ENCODE data around the gene DCLK2.

Gene DCLK2

GRCh38 chr4:150240011-150240410 is 161.8 kb downstream of the DCLK2 start:
- no peaks in the 10 kb centered on the region for H4K20me1 ChIP-seq (ENCODE audit: insufficient read depth, low read length)
- H3F3A ChIP-seq (ENCODE audit: insufficient read depth, low read length) = no peaks in the 10 kb centered on the region
- TF ChIP-seq EZH2 (IDR thresholded peaks at IDR 0.05; ENCODE audit: borderline replicate concordance, low read length) (no peak), CTCF (IDR thresholded peaks at IDR 0.05; ENCODE audit: low read length) (no peak)
- no peaks in the 10 kb centered on the region for H3K9me3 ChIP-seq (ENCODE audit: low read length)
- no peaks in the 10 kb centered on the region for H3K9me2 ChIP-seq (ENCODE audit: low read depth, low read length)
- H2AFZ ChIP-seq (ENCODE audit: low read length) = no peak overlapping the region
- H3K4me2 ChIP-seq (ENCODE audit: low read length) = no peak overlapping the region
- H3K9ac ChIP-seq (ENCODE audit: low read length) = no peak overlapping the region
- no peak overlapping the region for H3K27ac ChIP-seq (ENCODE audit: low read depth, low read length, poor library complexity, severe bottlenecking)
- no peaks in the 10 kb centered on the region for H3K36me3 ChIP-seq (ENCODE audit: insufficient read depth, low read length)
- H3K4me1 ChIP-seq (ENCODE audit: insufficient read depth, low read length, severe bottlenecking) = no peaks in the 10 kb centered on the region
- peaks cover 3% of the 10 kb centered on the region; the same call in 1 of the 2 replicates for H3K27me3 ChIP-seq (ENCODE audit: insufficient read depth, low read length)
- H3K79me2 ChIP-seq (ENCODE audit: insufficient read depth, low read length) = no peaks in the 10 kb centered on the region
- H3K4me3 ChIP-seq (ENCODE audit: low read depth, low read length, poor library complexity, severe bottlenecking) = no peak overlapping the region

GRCh38 chr4:150242820-150243458 is 164.7 kb downstream of the DCLK2 start:
- Histone ChIP-seq H2AFZ (ENCODE audit: low read length) (no peak overlapping the region), H4K20me1 (ENCODE audit: insufficient read depth, low read length) (no peaks in the 10 kb centered on the region), H3K9me2 (ENCODE audit: low read depth, low read length) (no peaks in the 10 kb centered on the region), H3K4me2 (ENCODE audit: low read length) (no peak overlapping the region), H3K27me3 (ENCODE audit: insufficient read depth, low read length) (peaks cover 3% of the 10 kb centered on the region; the same call in 1 of the 2 replicates), H3K9ac (ENCODE audit: low read length) (no peak overlapping the region), H3K4me3 (ENCODE audit: low read depth, low read length, poor library complexity, severe bottlenecking) (no peak overlapping the region), H3K4me1 (ENCODE audit: insufficient read depth, low read length, severe bottlenecking) (no peaks in the 10 kb centered on the region), H3K36me3 (ENCODE audit: insufficient read depth, low read length) (no peaks in the 10 kb centered on the region), H3K79me2 (ENCODE audit: insufficient read depth, low read length) (no peaks in the 10 kb centered on the region), H3K9me3 (ENCODE audit: low read length) (no peaks in the 10 kb centered on the region), H3K27ac (ENCODE audit: low read depth, low read length, poor library complexity, severe bottlenecking) (no peak overlapping the region), H3F3A (ENCODE audit: insufficient read depth, low read length) (no peaks in the 10 kb centered on the region)
- TF ChIP-seq CTCF (IDR thresholded peaks at IDR 0.05; ENCODE audit: low read length) = peak; percentile 88
- TF ChIP-seq EZH2 (IDR thresholded peaks at IDR 0.05; ENCODE audit: borderline replicate concordance, low read length) = no peak

- H3K27ac ChIP-seq (ENCODE audit: low read depth, low read length, poor library complexity, severe bottlenecking) = no peak overlapping the region
- H3F3A ChIP-seq (ENCODE audit: insufficient read depth, low read length) = no peaks in the 10 kb centered on the region
- no peaks in the 10 kb centered on the region for H3K36me3 ChIP-seq (ENCODE audit: insufficient read depth, low read length)
- H3K9me2 ChIP-seq (ENCODE audit: low read depth, low read length) = no peaks in the 10 kb centered on the region
- H3K9ac ChIP-seq (ENCODE audit: low read length) = no peak overlapping the region
- no peaks in the 10 kb centered on the region for H3K9me3 ChIP-seq (ENCODE audit: low read length)
- no peak overlapping the region for H3K4me2 ChIP-seq (ENCODE audit: low read length)
- H3K79me2 ChIP-seq (ENCODE audit: insufficient read depth, low read length) = no peaks in the 10 kb centered on the region
- H2AFZ ChIP-seq (ENCODE audit: low read length) = no peak overlapping the region
- H3K4me1 ChIP-seq (ENCODE audit: insufficient read depth, low read length, severe bottlenecking) = no peaks in the 10 kb centered on the region
- H3K4me3 ChIP-seq (ENCODE audit: low read depth, low read length, poor library complexity, severe bottlenecking) = no peak overlapping the region
- H3K27me3 ChIP-seq (ENCODE audit: insufficient read depth, low read length) = peaks cover 3% of the 10 kb centered on the region; the same call in 1 of the 2 replicates
- TF ChIP-seq EZH2 (IDR thresholded peaks at IDR 0.05; ENCODE audit: borderline replicate concordance, low read length) (no peak), CTCF (IDR thresholded peaks at IDR 0.05; ENCODE audit: low read length) (no peak)
- H4K20me1 ChIP-seq (ENCODE audit: insufficient read depth, low read length) = no peaks in the 10 kb centered on the region
These were observed 165.7 kb downstream of the DCLK2 start for GRCh38 chr4:150243932-150244331.

Measured in OCI-LY1 (cell line).